ENCODE measurements around the gene C2. TPM values are rescaled to one million over a fixed set of nuclear protein-coding genes. Genes with fewer than 3 reads are reported as not detected.

Gene C2
- total RNA-seq, 1 donor from 2014 or later: 0.65 TPM

- Mint-ChIP-seq H3K9me3 (ENCODE audit: low read depth) (no peaks in the 10 kb centered on the region), H3K36me3 (ENCODE audit: insufficient read depth) (peaks cover 20% of the 10 kb centered on the region), H3K4me1 (ENCODE audit: low read depth) (peaks cover 19% of the 10 kb centered on the region), H3K27me3 (no peaks in the 10 kb centered on the region), H3K27ac (peak within 1 kb of the TSS; percentile 98), H3K4me3 (ENCODE audit: low read depth) (peak within 1 kb of the TSS; percentile 98)
- DNase-seq (ENCODE audit: low spot score, unreplicated experiment): peak; percentile 95
- TF ChIP-seq CTCF (IDR thresholded peaks at IDR 0.05; ENCODE audit: unreplicated experiment): no peak
These were observed 31.5 kb downstream of the C2 start, which contains the start of the genes NELFE and SKIC2 for GRCh38 chr6:31958741-31959739. Gene NELFE, minus strand, starts transcription at chr6:31958971. Its CDS starts 525 bp downstream, at chr6:31958446. Gene SKIC2, plus strand, starts transcription at chr6:31959175. Its CDS starts 18 bp downstream, at chr6:31959193.

DNA sequence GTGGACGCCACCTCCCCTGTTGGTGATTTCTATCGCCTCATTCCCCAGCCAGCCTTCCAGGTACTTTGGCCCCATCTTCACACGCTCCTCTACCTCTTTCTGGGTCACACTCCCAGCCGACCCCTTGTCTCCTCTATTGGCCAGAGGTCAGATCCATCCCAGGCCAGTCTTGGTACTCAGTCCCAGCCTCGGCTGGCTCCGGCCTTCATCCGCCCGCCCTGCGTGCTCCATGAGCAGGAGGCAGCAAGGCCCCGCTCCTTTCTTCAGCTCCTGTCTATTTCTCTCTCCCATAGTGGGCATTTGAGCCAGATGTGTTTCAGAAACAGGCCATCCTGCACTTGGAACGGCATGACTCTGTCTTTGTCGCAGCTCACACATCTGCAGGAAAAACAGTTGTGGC is 34.1 kb downstream of the C2 start:
- no peak for TF ChIP-seq CTCF (IDR thresholded peaks at IDR 0.05; ENCODE audit: unreplicated experiment)
- Mint-ChIP-seq H3K36me3 (ENCODE audit: insufficient read depth) (peaks cover 10% of the 10 kb centered on the region), H3K4me1 (ENCODE audit: low read depth) (peaks cover 19% of the 10 kb centered on the region), H3K4me3 (ENCODE audit: low read depth) (peak overlapping the region; percentile 12), H3K9me3 (ENCODE audit: low read depth) (no peaks in the 10 kb centered on the region), H3K27me3 (no peaks in the 10 kb centered on the region), H3K27ac (no peak overlapping the region)
- DNase-seq (ENCODE audit: low spot score, unreplicated experiment): no peak

- no peaks in the 10 kb centered on the region for H3K27me3 Mint-ChIP-seq
- H3K27ac Mint-ChIP-seq: no peak overlapping the region
- peaks cover 15% of the 10 kb centered on the region for H3K36me3 Mint-ChIP-seq (ENCODE audit: insufficient read depth)
These were observed 36.4 kb downstream of the C2 start for GRCh38 chr6:31963921-31964320.

DNA sequence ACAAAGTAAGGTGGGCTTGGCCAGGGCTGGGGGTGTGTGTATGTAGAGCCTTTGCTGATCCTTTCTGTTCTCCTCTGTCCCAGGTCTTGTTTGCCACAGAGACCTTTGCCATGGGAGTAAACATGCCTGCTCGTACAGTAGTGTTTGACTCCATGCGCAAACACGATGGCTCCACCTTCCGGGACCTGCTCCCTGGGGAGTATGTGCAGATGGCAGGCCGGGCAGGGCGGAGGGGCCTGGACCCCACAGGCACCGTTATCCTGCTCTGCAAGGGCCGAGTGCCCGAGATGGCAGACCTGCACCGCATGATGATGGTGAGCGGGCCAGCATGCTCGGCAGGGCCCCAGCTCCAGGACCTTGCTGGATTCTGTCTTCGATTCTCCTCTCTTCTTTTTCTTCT is 38.2 kb downstream of the C2 start:
- TF ChIP-seq CTCF (IDR thresholded peaks at IDR 0.05; ENCODE audit: unreplicated experiment): no peak
- H3K27ac Mint-ChIP-seq: no peak overlapping the region
- H3K4me1 Mint-ChIP-seq (ENCODE audit: low read depth): no peaks in the 10 kb centered on the region
- no peaks in the 10 kb centered on the region for H3K9me3 Mint-ChIP-seq (ENCODE audit: low read depth)
- H3K36me3 Mint-ChIP-seq (ENCODE audit: insufficient read depth): peaks cover 15% of the 10 kb centered on the region
- DNase-seq (ENCODE audit: low spot score, unreplicated experiment): no peak
- H3K4me3 Mint-ChIP-seq (ENCODE audit: low read depth): no peak overlapping the region
- H3K27me3 Mint-ChIP-seq: no peaks in the 10 kb centered on the region

More at GRCh38 chr6:31963921-31964320, 36.4 kb downstream of the C2 start:
- no peaks in the 10 kb centered on the region for H3K9me3 Mint-ChIP-seq (ENCODE audit: low read depth)
- H3K4me3 Mint-ChIP-seq (ENCODE audit: low read depth): no peak overlapping the region
- no peak for DNase-seq (ENCODE audit: low spot score, unreplicated experiment)
- no peak for TF ChIP-seq CTCF (IDR thresholded peaks at IDR 0.05; ENCODE audit: unreplicated experiment)
- H3K4me1 Mint-ChIP-seq (ENCODE audit: low read depth): peaks cover 8% of the 10 kb centered on the region

DNA sequence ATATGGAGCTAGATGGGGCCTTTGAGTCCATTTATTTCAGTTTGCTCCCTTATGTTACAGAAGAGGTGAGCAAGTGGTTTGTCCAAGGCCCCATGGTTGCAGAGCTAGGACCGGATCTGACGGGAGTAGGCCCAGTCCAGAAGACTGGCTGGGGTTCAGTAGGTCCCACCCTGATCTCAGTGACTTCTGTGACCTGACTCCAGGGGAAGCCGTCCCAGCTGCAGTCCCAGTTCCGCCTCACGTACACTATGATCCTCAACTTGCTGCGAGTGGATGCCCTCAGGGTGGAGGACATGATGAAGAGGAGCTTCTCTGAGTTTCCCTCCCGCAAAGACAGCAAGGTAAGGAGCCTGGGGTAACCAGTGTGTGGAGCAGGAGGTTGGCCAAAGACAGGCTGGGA is 39.0 kb downstream of the C2 start:
- no peak overlapping the region for H3K27ac Mint-ChIP-seq
- no peak for TF ChIP-seq CTCF (IDR thresholded peaks at IDR 0.05; ENCODE audit: unreplicated experiment)
- no peaks in the 10 kb centered on the region for H3K9me3 Mint-ChIP-seq (ENCODE audit: low read depth)

More for the DNA sequence above, 39.0 kb downstream of the C2 start:
- H3K4me1 Mint-ChIP-seq (ENCODE audit: low read depth): no peaks in the 10 kb centered on the region
- peaks cover 13% of the 10 kb centered on the region for H3K36me3 Mint-ChIP-seq (ENCODE audit: insufficient read depth)
- H3K4me3 Mint-ChIP-seq (ENCODE audit: low read depth): no peak overlapping the region
- DNase-seq (ENCODE audit: low spot score, unreplicated experiment): no peak
- H3K27me3 Mint-ChIP-seq: no peaks in the 10 kb centered on the region
